ACHN (cell line): ENCODE measurements around the gene PRKG1.

Experiments used
- DNase-seq: peaks from one replicate; pipeline ENCODE4 v3.0.0-alpha.2; 2015
- in situ Hi-C: cut with HindIII; loops from 2 replicates; pipeline ENCODE4 v1.10.0; 2017; ENCODE audit warnings: low sequenced_read_pairs, low pct_ligation_motif_present, low pct_unique_long_range_greater_than_20kb

The PRKG1 gene

GRCh38 chr10:51875610-51876009 is 801.3 kb downstream of the PRKG1 start:
- DNase-seq, result no peak
- in situ Hi-C loops, result no loop called here

DNA sequence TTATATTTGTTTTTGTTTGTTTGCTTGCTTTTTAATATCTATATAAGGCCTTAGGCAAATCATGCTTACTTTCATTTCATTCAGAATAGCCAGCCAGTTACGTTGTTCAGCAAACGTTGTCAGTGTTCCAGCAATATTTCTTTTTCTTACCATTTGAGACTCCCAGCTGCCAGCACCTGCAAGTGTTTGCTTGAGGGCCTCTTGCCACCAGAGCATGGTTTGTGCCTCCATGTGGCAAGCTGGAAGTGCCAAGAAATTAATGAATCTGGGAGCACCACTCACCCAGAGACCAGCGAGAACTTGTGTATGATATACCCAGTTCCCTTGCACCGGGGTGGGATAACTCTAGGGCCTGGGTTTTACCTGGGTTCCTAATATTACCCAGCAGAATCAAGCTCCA is 802.2 kb downstream of the PRKG1 start:
- DNase-seq, result no peak
- in situ Hi-C loops, result no loop called here

GRCh38 chr10:51876979-51877378 is 802.7 kb downstream of the PRKG1 start:
- DNase-seq, result no peak
- in situ Hi-C loops, result no loop called here

- in situ Hi-C loops, result no loop called here
Observed at GRCh38 chr10:51877636-51878035, 803.3 kb downstream of the PRKG1 start.

GRCh38 chr10:51878695-51879094 is 804.4 kb downstream of the PRKG1 start:
- DNase-seq, result no peak
- in situ Hi-C loops, result no loop called here

More at GRCh38 chr10:51877636-51878035, 803.3 kb downstream of the PRKG1 start:
- no peak for DNase-seq

- DNase-seq, result peak; percentile 6
- in situ Hi-C loops, result no loop called here
Observed at GRCh38 chr10:51879238-51879637, 805.0 kb downstream of the PRKG1 start.

DNA sequence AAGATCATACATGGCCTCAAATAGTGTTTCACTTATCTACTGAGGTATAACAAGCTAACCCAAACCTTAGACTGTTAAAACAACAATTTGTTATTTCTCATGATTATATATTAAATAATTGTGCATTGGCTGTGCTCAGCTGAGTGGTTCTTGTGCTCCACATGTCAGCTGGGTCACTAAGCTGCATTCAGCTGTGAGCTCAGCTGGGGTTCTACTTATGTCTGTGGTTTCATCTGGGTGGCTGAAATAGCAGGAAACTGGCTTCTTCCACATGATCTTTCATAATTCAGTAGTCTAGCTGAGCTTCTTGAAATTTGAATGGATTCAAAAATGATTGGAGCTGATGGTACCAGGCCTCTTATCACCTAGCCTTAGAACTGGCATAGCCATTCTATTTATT is 806.9 kb downstream of the PRKG1 start:
- in situ Hi-C loops, result no loop called here
- no peak for DNase-seq

- DNase-seq, result no peak
- in situ Hi-C loops, result no loop called here
Observed at GRCh38 chr10:51886438-51887068, 812.3 kb downstream of the PRKG1 start.

DNA sequence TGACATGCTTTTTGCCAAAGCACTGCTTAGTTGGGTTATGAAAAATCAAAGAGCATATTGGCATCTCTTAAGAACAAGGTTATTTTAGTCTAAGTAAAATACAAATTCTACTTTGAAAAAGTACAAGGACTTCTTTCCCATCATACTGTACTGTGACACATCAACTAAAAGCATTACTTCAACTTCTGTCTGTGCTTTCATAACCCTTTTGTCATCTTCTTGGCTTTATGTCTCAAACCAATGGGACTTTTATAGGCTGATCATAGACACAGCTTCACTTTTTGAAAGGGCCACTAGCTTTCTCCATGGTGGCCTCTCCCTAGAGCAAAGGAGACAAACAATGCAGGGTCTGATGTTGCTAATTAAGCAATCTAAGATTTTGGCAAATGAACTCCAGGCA is 814.0 kb downstream of the PRKG1 start:
- DNase-seq, result no peak
- in situ Hi-C loops, result no loop called here

DNA sequence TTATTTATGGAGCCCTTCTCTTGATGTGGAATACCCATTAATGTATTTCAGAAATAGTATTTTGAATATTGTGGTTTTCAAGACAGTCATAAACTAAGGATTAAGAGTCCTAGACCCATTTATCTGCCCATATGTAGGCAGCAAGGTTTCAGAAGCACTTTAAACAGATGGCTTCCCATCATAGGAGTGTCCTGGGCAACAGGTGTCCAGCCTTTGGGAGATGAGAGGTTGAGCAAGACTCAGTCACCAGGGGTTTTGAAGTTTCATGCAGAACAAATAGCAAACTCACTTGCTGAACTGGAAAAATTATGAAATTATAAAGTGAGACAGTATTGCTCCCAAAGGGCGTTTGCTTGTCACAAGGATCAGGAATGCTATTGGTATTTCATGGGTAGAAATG is 818.0 kb downstream of the PRKG1 start:
- no peak for DNase-seq
- in situ Hi-C loops, result no loop called here

- in situ Hi-C loops, result no loop called here
- DNase-seq, result peak; percentile 46
Observed at GRCh38 chr10:51892965-51893658, 818.8 kb downstream of the PRKG1 start.

DNA sequence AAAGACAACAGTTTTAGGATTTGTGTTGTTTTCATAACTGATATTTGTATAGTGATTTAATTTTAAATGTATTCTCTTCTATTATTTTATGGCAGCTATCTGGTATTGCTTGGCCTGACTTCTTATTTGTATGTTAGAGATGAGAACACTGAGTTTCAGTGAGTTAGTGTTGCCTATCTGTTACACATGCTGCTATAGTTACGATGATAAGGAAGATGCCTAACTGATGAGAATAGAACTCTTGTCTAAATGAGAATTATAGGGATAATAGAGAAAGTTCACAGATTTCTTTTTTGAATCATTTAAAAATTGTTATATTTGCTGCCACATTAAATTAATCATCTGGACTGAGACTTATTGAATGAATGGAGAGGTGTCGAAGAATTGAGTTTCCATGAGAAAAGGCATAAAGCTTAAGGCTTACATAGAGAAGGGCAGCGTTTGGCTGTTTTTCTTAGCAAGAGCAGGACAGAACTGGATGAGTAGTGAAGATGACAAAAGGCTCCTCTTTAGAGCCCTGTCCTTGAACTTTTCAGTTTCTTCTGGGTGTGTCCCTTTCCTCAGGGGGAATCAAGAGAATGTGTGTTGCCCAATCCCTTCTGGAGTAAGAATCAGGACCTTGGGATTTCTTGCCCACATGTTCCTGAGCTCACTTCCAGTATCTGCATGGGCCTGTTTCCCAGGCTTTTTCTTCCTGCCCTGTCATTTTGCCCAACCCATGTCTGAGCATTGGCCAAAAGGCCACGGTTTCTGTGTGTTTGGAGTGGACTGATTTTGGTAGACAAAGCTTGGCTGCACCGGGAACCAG is 820.7 kb downstream of the PRKG1 start:
- no peak for DNase-seq
- in situ Hi-C loops, result no loop called here

GRCh38 chr10:51896849-51897248 is 822.6 kb downstream of the PRKG1 start:
- in situ Hi-C loops, result no loop called here
- DNase-seq, result no peak

GRCh38 chr10:51897560-51897959 is 823.3 kb downstream of the PRKG1 start:
- in situ Hi-C loops, result no loop called here
- no peak for DNase-seq

DNA sequence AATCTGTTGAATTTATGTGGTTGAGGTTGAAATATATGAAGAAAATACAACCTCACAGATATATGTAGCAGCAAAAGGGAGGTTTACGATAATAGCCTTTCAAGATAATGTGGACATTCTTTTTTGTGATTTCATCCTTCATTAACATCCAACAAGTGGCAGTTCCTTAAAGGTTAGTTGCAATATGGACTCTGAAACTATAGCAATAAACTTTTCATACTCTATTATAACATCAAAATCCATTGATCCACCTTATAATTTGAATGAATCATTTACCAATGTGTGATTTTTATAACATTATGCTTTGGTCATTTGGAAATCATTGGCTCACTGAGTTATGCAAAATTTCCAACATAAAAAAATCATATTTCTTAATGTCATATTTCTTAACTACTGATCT is 825.9 kb downstream of the PRKG1 start:
- in situ Hi-C loops, result no loop called here
- no peak for DNase-seq

DNA sequence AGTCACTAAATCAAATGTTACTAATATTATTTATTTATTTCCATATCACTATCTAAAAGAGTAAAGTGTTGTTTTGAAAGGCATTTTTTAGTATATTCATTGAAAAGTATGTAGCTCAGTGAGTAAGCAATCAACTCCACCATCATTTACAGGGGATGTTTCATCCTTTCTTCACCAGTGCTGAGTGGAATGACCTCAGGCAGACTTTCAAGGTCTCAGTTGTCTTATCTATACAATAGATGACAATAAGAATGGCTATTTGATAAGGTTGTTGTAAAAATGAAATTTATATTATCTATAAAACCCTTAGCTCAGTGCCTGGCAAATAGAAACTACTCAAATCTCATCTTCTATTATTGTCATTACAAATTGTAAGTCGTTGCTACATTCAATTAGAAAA is 829.4 kb downstream of the PRKG1 start:
- in situ Hi-C loops, result no loop called here
- no peak for DNase-seq

GRCh38 chr10:51905032-51905431 is 830.7 kb downstream of the PRKG1 start:
- in situ Hi-C loops, result no loop called here
- no peak for DNase-seq

- no peak for DNase-seq
- in situ Hi-C loops, result no loop called here
Observed at GRCh38 chr10:51907361-51907760, 833.1 kb downstream of the PRKG1 start.

DNA sequence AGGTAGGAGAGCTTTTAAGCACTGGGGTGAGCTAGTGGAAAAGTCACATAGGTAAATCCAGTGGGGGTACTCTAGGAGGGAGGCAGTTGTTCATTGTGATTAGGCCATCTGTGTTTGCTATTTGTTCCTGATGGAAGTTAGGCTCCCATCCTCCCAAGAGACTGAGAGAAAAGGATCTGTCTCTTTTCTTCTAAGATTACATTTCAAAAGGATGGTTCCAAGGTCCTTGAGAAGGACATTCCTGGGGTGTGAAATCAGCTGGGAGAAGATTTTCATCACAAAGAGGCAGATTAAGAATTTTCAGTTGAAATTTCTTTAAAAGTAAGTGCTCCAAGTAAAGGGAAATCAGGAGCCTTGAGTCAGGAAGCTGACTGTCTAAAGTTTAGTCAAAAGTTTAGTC is 835.9 kb downstream of the PRKG1 start:
- no peak for DNase-seq
- in situ Hi-C loops, result no loop called here

- in situ Hi-C loops, result no loop called here
- no peak for DNase-seq
Observed at GRCh38 chr10:51910596-51910995, 836.3 kb downstream of the PRKG1 start.
